WTC11 (cell line): ENCODE results near the gene FEV. TPM values are rescaled to one million over a fixed set of nuclear protein-coding genes. Genes with fewer than 3 reads are reported as not detected.

Source experiments
- ATAC-seq: fragments of 200-7000 bp; cut with Tn5 transposase; 2 replicates; pipeline ENCODE4 v1.10.0; 2021; ENCODE audit warnings: mild to moderate bottlenecking, moderate library complexity
- CTCF ChIA-PET: fragments of 300-600 bp; sonication (Branson Sonifier 250); formaldehyde crosslinking; loops from one replicate; lab custom pipeline; 2021; ENCODE audit warnings: antibody characterized with exemption; lab: Charles Lee
- POLR2A ChIA-PET: fragments of 350-600 bp; sonication (Branson Sonifier 250); formaldehyde crosslinking; loops from one replicate; lab custom pipeline; 2021; ENCODE audit warnings: antibody characterized with exemption; lab: Charles Lee
- DNase-seq: peaks from one replicate; pipeline ENCODE4 v3.0.0; 2021; ENCODE audit warnings: low spot score
- H3K27ac Mint-ChIP-seq: 2 replicates; pipeline ENCODE4 v1.8.0; 2021; ENCODE audit warnings: mixed read lengths
- H3K27me3 Mint-ChIP-seq: 2 replicates; pipeline ENCODE4 v1.8.0; 2021; ENCODE audit warnings: low read depth, mild to moderate bottlenecking, moderate library complexity, mixed read lengths
- H3K36me3 Mint-ChIP-seq: 2 replicates; pipeline ENCODE4 v1.8.0; 2021; ENCODE audit warnings: mixed read lengths
- H3K4me1 Mint-ChIP-seq: 2 replicates; pipeline ENCODE4 v1.8.0; 2022; ENCODE audit warnings: mixed read lengths
- H3K4me3 Mint-ChIP-seq: 2 replicates; pipeline ENCODE4 v1.8.0; 2021; ENCODE audit warnings: mild to moderate bottlenecking, moderate library complexity, mixed read lengths
- H3K9me3 Mint-ChIP-seq: 2 replicates; pipeline ENCODE4 v1.8.0; 2021; ENCODE audit warnings: mixed read lengths
- CREB1 ChIP-seq: sonication (generic); formaldehyde crosslinking; IDR thresholded peaks from 2 replicates; pipeline ENCODE4 v1.8.0; 2023; ENCODE audit warnings: mild to moderate bottlenecking, missing genetic modification reagents
- ELF4 ChIP-seq: sonication (generic); formaldehyde crosslinking; IDR thresholded peaks from 2 replicates; pipeline ENCODE4 v1.8.1; 2022; ENCODE audit warnings: low read depth, mild to moderate bottlenecking, moderate library complexity, missing genetic modification reagents
- ESRRA ChIP-seq: sonication (generic); formaldehyde crosslinking; IDR thresholded peaks from 2 replicates; pipeline ENCODE4 v1.8.1; 2022; ENCODE audit warnings: mild to moderate bottlenecking, missing genetic modification reagents, borderline replicate concordance
- ETV6 ChIP-seq: sonication (generic); formaldehyde crosslinking; IDR thresholded peaks from 2 replicates; pipeline ENCODE4 v1.8.1; 2022; ENCODE audit warnings: mild to moderate bottlenecking, missing genetic modification reagents
- HMGA2 ChIP-seq: fragments of 250-450 bp; sonication (Bioruptor Pico); IDR thresholded peaks from 2 replicates; pipeline ENCODE4 v1.4.0; 2021; ENCODE audit warnings: mild to moderate bottlenecking, moderate library complexity
- IRF2 ChIP-seq: sonication (generic); formaldehyde crosslinking; IDR thresholded peaks from 2 replicates; pipeline ENCODE4 v1.8.0; 2022; ENCODE audit warnings: low read depth, missing genetic modification reagents, borderline replicate concordance
- NFATC4 ChIP-seq: fragments of 250-450 bp; sonication (Bioruptor Pico); IDR thresholded peaks from 2 replicates; pipeline ENCODE4 v1.9.0; 2021; ENCODE audit warnings: mild to moderate bottlenecking
- NFYB ChIP-seq: sonication (generic); formaldehyde crosslinking; conservative IDR thresholded peaks from 2 replicates; pipeline ENCODE4 v1.8.0; 2022; ENCODE audit warnings: low read depth, missing genetic modification reagents
- NR3C1 ChIP-seq: sonication (generic); formaldehyde crosslinking; conservative IDR thresholded peaks from 2 replicates; pipeline ENCODE4 v1.8.1; 2023; ENCODE audit warnings: low read depth, mild to moderate bottlenecking, missing genetic modification reagents
- RORB ChIP-seq: fragments of 250-450 bp; sonication (Bioruptor Pico); IDR thresholded peaks from 2 replicates; pipeline ENCODE4 v1.9.0; 2021; ENCODE audit warnings: mild to moderate bottlenecking
- TCF7 ChIP-seq: sonication (generic); formaldehyde crosslinking; IDR thresholded peaks from 2 replicates; pipeline ENCODE4 v1.8.0; 2022; ENCODE audit warnings: mild to moderate bottlenecking, low read depth, missing genetic modification reagents, moderate library complexity
- USF1 ChIP-seq: sonication (generic); formaldehyde crosslinking; IDR thresholded peaks from 2 replicates; pipeline ENCODE4 v1.8.0; 2022; ENCODE audit warnings: mild to moderate bottlenecking, missing genetic modification reagents
- ZNF232 ChIP-seq: sonication (generic); formaldehyde crosslinking; IDR thresholded peaks from 2 replicates; pipeline ENCODE4 v1.8.0; 2022; ENCODE audit warnings: mild to moderate bottlenecking, missing genetic modification reagents
- ZNF396 ChIP-seq: fragments of 250-450 bp; sonication (Bioruptor Pico); IDR thresholded peaks from 2 replicates; pipeline ENCODE4 v1.8.0; 2021; ENCODE audit warnings: mild to moderate bottlenecking, moderate library complexity, borderline replicate concordance
- ZNF671 ChIP-seq: fragments of 250-450 bp; sonication (Bioruptor Pico); IDR thresholded peaks from 2 replicates; pipeline ENCODE4 v1.8.0; 2021; ENCODE audit warnings: mild to moderate bottlenecking
- total RNA-seq: library from RNA; stranded (reverse); gene quantifications from 3 replicates; pipeline ENCODE4 v1.2.3, GENCODE V29; 2021
- TF ChIP-seq, protein P1 (sequence below): sonication (generic); formaldehyde crosslinking; IDR thresholded peaks from 2 replicates; pipeline ENCODE4 v1.8.1; 2023; ENCODE audit warnings: mild to moderate bottlenecking, missing genetic modification reagents, moderate library complexity
- TF ChIP-seq, protein P2 (sequence below): sonication (generic); formaldehyde crosslinking; IDR thresholded peaks from 2 replicates; pipeline ENCODE4 v1.8.0; 2023; ENCODE audit warnings: missing genetic modification reagents
- TF ChIP-seq, protein P3 (sequence below): sonication (generic); formaldehyde crosslinking; IDR thresholded peaks from 2 replicates; pipeline ENCODE4 v1.8.1; 2022; ENCODE audit warnings: low read depth, missing genetic modification reagents, borderline replicate concordance
- TF ChIP-seq, protein P4 (sequence below): fragments of 250-450 bp; sonication (Bioruptor Pico); IDR thresholded peaks from 2 replicates; pipeline ENCODE4 v1.9.0; 2021; ENCODE audit warnings: moderate library complexity, mild to moderate bottlenecking, inconsistent platforms, borderline replicate concordance
- TF ChIP-seq, protein P5 (sequence below): fragments of 250-450 bp; sonication (Bioruptor Pico); IDR thresholded peaks from 2 replicates; pipeline ENCODE4 v1.9.0; 2021; ENCODE audit warnings: mild to moderate bottlenecking

The FEV gene
- total RNA-seq, 1 experiment from 2014 or later, result not detected

GRCh38 chr2:218992196-218992595 is 7.2 kb upstream of the FEV start:
- no peak for DNase-seq
- no peaks in the 10 kb centered on the region for H3K9me3 Mint-ChIP-seq
- H3K4me1 Mint-ChIP-seq, result peaks cover 6% of the 10 kb centered on the region
- H3K4me3 Mint-ChIP-seq, result no peak overlapping the region
- H3K36me3 Mint-ChIP-seq, result no peaks in the 10 kb centered on the region
- peaks cover 100% of the 10 kb centered on the region for H3K27me3 Mint-ChIP-seq
- CTCF ChIA-PET, result interaction anchor here (1.0 to 10.6 kb wide), 5 partner anchors 10 to 115 kb away, joined by 3 to 158 read pairs (median 4); partner anchors contain the start of gene FEV
- ATAC-seq, result no peak
- TF ChIP-seq ZNF671 (CRISPR knock-in tag) (no peak), ESRRA (CRISPR knock-in tag) (no peak), IRF2 (CRISPR knock-in tag) (no peak), ETV6 (CRISPR knock-in tag) (no peak), NR3C1 (CRISPR knock-in tag) (no peak), ZNF232 (CRISPR knock-in tag) (no peak), NFYB (CRISPR knock-in tag) (no peak), HMGA2 (CRISPR knock-in tag) (no peak), CREB1 (no peak), TCF7 (CRISPR knock-in tag) (no peak), NFATC4 (CRISPR knock-in tag) (no peak), RORB (CRISPR knock-in tag) (no peak), ELF4 (CRISPR knock-in tag) (no peak), ZNF396 (CRISPR knock-in tag) (no peak), USF1 (CRISPR knock-in tag) (no peak)
- TF ChIP-seq, protein P1, sequence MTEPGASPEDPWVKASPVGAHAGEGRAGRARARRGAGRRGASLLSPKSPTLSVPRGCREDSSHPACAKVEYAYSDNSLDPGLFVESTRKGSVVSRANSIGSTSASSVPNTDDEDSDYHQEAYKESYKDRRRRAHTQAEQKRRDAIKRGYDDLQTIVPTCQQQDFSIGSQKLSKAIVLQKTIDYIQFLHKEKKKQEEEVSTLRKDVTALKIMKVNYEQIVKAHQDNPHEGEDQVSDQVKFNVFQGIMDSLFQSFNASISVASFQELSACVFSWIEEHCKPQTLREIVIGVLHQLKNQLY (CRISPR knock-in tag), result no peak
- TF ChIP-seq, protein P2, sequence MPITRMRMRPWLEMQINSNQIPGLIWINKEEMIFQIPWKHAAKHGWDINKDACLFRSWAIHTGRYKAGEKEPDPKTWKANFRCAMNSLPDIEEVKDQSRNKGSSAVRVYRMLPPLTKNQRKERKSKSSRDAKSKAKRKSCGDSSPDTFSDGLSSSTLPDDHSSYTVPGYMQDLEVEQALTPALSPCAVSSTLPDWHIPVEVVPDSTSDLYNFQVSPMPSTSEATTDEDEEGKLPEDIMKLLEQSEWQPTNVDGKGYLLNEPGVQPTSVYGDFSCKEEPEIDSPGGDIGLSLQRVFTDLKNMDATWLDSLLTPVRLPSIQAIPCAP (CRISPR knock-in tag), result no peak
- TF ChIP-seq, protein P3, sequence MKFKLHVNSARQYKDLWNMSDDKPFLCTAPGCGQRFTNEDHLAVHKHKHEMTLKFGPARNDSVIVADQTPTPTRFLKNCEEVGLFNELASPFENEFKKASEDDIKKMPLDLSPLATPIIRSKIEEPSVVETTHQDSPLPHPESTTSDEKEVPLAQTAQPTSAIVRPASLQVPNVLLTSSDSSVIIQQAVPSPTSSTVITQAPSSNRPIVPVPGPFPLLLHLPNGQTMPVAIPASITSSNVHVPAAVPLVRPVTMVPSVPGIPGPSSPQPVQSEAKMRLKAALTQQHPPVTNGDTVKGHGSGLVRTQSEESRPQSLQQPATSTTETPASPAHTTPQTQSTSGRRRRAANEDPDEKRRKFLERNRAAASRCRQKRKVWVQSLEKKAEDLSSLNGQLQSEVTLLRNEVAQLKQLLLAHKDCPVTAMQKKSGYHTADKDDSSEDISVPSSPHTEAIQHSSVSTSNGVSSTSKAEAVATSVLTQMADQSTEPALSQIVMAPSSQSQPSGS (CRISPR knock-in tag), result no peak
- TF ChIP-seq, protein P4, sequence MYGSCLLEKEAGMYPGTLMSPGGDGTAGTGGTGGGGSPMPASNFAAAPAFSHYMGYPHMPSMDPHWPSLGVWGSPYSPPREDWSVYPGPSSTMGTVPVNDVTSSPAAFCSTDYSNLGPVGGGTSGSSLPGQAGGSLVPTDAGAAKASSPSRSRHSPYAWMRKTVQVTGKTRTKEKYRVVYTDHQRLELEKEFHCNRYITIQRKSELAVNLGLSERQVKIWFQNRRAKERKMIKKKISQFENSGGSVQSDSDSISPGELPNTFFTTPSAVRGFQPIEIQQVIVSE (CRISPR knock-in tag), result no peak
- TF ChIP-seq, protein P5, sequence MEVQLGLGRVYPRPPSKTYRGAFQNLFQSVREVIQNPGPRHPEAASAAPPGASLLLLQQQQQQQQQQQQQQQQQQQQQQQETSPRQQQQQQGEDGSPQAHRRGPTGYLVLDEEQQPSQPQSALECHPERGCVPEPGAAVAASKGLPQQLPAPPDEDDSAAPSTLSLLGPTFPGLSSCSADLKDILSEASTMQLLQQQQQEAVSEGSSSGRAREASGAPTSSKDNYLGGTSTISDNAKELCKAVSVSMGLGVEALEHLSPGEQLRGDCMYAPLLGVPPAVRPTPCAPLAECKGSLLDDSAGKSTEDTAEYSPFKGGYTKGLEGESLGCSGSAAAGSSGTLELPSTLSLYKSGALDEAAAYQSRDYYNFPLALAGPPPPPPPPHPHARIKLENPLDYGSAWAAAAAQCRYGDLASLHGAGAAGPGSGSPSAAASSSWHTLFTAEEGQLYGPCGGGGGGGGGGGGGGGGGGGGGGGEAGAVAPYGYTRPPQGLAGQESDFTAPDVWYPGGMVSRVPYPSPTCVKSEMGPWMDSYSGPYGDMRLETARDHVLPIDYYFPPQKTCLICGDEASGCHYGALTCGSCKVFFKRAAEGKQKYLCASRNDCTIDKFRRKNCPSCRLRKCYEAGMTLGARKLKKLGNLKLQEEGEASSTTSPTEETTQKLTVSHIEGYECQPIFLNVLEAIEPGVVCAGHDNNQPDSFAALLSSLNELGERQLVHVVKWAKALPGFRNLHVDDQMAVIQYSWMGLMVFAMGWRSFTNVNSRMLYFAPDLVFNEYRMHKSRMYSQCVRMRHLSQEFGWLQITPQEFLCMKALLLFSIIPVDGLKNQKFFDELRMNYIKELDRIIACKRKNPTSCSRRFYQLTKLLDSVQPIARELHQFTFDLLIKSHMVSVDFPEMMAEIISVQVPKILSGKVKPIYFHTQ (CRISPR knock-in tag), result no peak
- TF ChIP-seq, all 79 proteins: peak for 0
- POLR2A ChIA-PET, result no interaction called here
- H3K27ac Mint-ChIP-seq, result no peak overlapping the region
